Neural crest cell (in vitro differentiated cells): ENCODE results near the gene AFAP1. TPM values are rescaled to one million over a fixed set of nuclear protein-coding genes. Genes with fewer than 3 reads are reported as not detected.

Experiments used
- DNase-seq: peaks from one replicate; pipeline ENCODE4 v3.0.0; 2021; ENCODE audit warnings: low read depth, mixed read lengths, low spot score
- H3K27ac Mint-ChIP-seq: one replicate; pipeline ENCODE4 v1.8.0; 2021; ENCODE audit warnings: mild to moderate bottlenecking, mixed read lengths; ENCODE audit not compliant: unreplicated experiment
- H3K27me3 Mint-ChIP-seq: 2 replicates; pipeline ENCODE4 v1.8.0; 2021; ENCODE audit warnings: low read depth, mild to moderate bottlenecking, mixed read lengths
- H3K36me3 Mint-ChIP-seq: 2 replicates; pipeline ENCODE4 v1.8.0; 2021; ENCODE audit warnings: low read depth, mild to moderate bottlenecking, mixed read lengths
- H3K4me1 Mint-ChIP-seq: 2 replicates; pipeline ENCODE4 v1.8.0; 2021; ENCODE audit warnings: mixed read lengths
- H3K4me3 Mint-ChIP-seq: one replicate; pipeline ENCODE4 v1.8.0; 2021; ENCODE audit warnings: mild to moderate bottlenecking, mixed read lengths
- H3K9me3 Mint-ChIP-seq: 2 replicates; pipeline ENCODE4 v1.8.0; 2021; ENCODE audit warnings: mixed read lengths
- total RNA-seq: library from RNA; stranded (reverse); gene quantifications from 2 replicates; pipeline ENCODE4 v1.2.1, GENCODE V29; 2021
- TF ChIP-seq, protein P1 (sequence below): fragments of 200-600 bp; sonication (generic); conservative IDR thresholded peaks from 2 replicates; pipeline ENCODE4 v1.5.0; 2021; ENCODE audit warnings: antibody characterized with exemption, mild to moderate bottlenecking

AFAP1 gene
- total RNA-seq, 1 donor from 2014 or later: 28.1 TPM

DNA sequence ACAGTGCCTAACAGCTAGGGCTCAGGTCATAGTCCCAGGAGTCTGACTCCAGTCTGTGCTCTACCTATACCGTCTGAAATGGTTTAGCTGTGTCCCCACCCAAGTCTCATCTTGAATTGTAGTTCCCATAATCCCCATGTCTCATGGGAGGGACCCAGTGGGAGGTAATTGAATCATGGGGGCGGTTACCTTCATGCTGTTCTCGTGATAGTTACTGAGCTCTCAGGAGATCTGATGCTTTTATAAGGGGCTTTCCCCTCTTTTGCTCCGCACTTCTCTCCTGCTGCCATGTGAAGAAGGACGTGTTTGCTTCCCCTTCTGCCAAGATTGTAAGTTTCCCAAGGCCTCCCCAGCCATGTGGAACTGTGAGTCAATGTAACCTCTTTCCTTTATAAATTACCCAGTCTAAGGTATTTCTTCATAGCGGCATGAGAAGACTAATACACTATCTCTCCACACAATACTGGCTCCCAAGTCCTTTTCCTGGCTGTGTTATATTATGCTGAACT is 110.8 kb downstream of the AFAP1 start:
- Mint-ChIP-seq H3K27me3 (no peaks in the 10 kb centered on the region), H3K36me3 (peaks cover 10% of the 10 kb centered on the region), H3K27ac (no peak overlapping the region), H3K4me3 (no peak overlapping the region), H3K4me1 (peaks cover 22% of the 10 kb centered on the region), H3K9me3 (no peaks in the 10 kb centered on the region)
- TF ChIP-seq, protein P1, sequence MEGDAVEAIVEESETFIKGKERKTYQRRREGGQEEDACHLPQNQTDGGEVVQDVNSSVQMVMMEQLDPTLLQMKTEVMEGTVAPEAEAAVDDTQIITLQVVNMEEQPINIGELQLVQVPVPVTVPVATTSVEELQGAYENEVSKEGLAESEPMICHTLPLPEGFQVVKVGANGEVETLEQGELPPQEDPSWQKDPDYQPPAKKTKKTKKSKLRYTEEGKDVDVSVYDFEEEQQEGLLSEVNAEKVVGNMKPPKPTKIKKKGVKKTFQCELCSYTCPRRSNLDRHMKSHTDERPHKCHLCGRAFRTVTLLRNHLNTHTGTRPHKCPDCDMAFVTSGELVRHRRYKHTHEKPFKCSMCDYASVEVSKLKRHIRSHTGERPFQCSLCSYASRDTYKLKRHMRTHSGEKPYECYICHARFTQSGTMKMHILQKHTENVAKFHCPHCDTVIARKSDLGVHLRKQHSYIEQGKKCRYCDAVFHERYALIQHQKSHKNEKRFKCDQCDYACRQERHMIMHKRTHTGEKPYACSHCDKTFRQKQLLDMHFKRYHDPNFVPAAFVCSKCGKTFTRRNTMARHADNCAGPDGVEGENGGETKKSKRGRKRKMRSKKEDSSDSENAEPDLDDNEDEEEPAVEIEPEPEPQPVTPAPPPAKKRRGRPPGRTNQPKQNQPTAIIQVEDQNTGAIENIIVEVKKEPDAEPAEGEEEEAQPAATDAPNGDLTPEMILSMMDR: no peak
- no peak for DNase-seq

DNA sequence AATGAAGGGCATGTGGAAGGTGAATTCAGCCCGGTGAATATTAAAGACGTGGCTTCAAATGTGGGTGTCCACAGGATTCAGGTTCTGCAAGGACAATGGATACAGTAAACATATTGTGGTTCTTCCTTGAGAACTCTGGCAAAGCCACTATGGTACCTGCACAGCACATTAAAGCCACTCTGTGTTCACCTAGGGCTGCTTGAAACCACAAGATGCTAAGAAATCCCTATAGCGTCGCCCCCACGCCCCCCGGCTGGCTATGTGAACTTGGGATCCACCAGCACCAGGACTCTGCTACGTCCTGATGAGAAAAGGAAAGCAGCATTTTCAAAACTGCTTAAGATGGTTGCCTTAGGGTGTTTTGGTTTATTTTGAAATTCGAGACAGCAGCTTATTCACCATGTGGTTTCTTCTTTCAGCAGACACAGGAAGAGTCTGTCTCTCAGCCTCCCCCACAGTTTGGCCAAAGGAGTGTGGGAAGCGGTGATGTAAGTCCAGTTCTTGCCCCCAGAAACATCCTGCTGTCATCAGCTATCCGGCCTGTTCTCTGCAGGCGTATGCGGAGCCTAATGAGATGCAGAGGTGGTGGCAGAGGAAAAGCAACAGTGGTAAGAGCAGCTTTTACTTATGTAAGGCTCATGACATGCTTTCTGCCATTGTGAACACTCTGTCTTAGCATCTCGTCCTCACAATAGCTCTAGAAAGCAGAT is 111.5 kb downstream of the AFAP1 start:
- DNase-seq: no peak
- Mint-ChIP-seq H3K9me3 (no peaks in the 10 kb centered on the region), H3K36me3 (peaks cover 8% of the 10 kb centered on the region), H3K27ac (peak overlapping the region; percentile 84), H3K4me1 (peaks cover 27% of the 10 kb centered on the region), H3K27me3 (no peaks in the 10 kb centered on the region), H3K4me3 (no peak overlapping the region)
- TF ChIP-seq, protein P1: no peak

DNA sequence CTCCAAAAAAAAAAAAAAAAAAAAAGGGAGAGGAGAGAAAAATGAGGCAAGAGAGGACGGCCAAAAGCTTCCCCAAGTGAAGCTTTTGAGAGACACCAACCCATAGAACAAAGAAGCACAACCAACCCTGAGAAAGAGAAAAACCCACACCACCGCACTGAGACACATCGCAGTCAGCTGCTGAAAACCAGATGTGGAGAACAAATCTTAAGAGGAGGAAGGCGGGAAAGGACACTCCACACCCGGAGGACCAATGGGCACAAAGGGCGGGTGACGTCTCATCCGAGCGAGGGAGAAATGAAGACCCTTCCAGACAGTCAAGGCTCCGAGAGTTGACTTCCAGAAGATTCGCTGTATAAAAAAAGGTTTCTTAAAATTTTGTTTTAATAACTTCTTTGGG is 112.1 kb downstream of the AFAP1 start:
- peaks cover 3% of the 10 kb centered on the region for H3K36me3 Mint-ChIP-seq
- peaks cover 27% of the 10 kb centered on the region for H3K4me1 Mint-ChIP-seq
- H3K27ac Mint-ChIP-seq: no peak overlapping the region
- TF ChIP-seq, protein P1: no peak
- H3K27me3 Mint-ChIP-seq: no peaks in the 10 kb centered on the region
- no peak for DNase-seq
- no peaks in the 10 kb centered on the region for H3K9me3 Mint-ChIP-seq
- no peak overlapping the region for H3K4me3 Mint-ChIP-seq

DNA sequence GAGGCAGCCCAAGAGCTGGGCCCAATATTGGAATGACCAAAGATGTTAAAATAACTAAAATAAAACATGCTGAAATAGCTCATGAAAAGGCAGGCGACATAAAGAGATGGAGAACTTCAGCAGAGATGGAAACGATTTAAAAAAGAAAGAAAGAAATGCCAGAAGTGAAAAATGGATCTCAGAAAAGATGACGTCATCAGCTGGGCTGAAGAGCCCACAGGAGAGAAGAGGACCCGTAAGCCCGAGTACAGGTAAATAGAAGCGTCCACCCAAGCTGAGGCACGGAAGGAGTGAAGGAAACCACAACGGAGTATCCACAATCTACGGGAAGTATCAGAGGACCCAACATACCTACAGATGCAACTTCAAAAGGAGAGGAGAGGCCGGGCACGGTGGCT is 112.8 kb downstream of the AFAP1 start:
- DNase-seq: no peak
- H3K27ac Mint-ChIP-seq: no peak overlapping the region
- peaks cover 3% of the 10 kb centered on the region for H3K36me3 Mint-ChIP-seq
- H3K4me1 Mint-ChIP-seq: peaks cover 27% of the 10 kb centered on the region
- no peaks in the 10 kb centered on the region for H3K27me3 Mint-ChIP-seq
- H3K4me3 Mint-ChIP-seq: no peak overlapping the region
- no peaks in the 10 kb centered on the region for H3K9me3 Mint-ChIP-seq
- TF ChIP-seq, protein P1: no peak

GRCh38 chr4:7826176-7826908 is 113.3 kb downstream of the AFAP1 start:
- Mint-ChIP-seq H3K4me3 (no peak overlapping the region), H3K36me3 (peaks cover 3% of the 10 kb centered on the region), H3K9me3 (no peaks in the 10 kb centered on the region), H3K4me1 (peaks cover 27% of the 10 kb centered on the region), H3K27ac (no peak overlapping the region), H3K27me3 (no peaks in the 10 kb centered on the region)
- DNase-seq: no peak
- TF ChIP-seq, protein P1: no peak
